Panc1 (cell line): ENCODE results near the gene NCKAP5. TPM values are rescaled to one million over a fixed set of nuclear protein-coding genes. Genes with fewer than 3 reads are reported as not detected.

Source experiments
- ATAC-seq: fragments of 200-7000 bp; cut with Tn5 transposase; 2 replicates; pipeline ENCODE4 v1.9.1; 2020; ENCODE audit warnings: mild to moderate bottlenecking, moderate library complexity
- BruUV-seq: library from RNA; stranded (reverse); fragments of 400-500 nt; replicated peaks from 2 replicates; lab custom pipeline; 2021; lab: Mats Ljungman, UMichigan
- CTCF ChIA-PET: fragments of 300-600 bp; sonication (Branson Sonifier 250); formaldehyde crosslinking; loops from one replicate; lab custom pipeline; 2022; ENCODE audit warnings: antibody characterized with exemption; lab: Charles Lee
- POLR2A ChIA-PET: fragments of 300-600 bp; sonication (Branson Sonifier 250); formaldehyde crosslinking; loops from one replicate; lab custom pipeline; 2022; ENCODE audit warnings: antibody characterized with exemption; lab: Charles Lee
- DNase-seq: peaks from one replicate; pipeline ENCODE4 v3.0.0-alpha.2; 2010; ENCODE audit warnings: low read depth, low spot score
- H3K27ac ChIP-seq: 2 replicates; pipeline ENCODE4 v1.5.1; 2011; ENCODE audit warnings: mild to moderate bottlenecking, low read length, inconsistent platforms
- H3K27me3 ChIP-seq: fragments of 200-500 bp; sonication (Bioruptor generic); 2 replicates; pipeline ENCODE4 v1.6.0; 2014; ENCODE audit warnings: low read length, inconsistent platforms; ENCODE audit not compliant: control insufficient read depth, insufficient read depth
- H3K36me3 ChIP-seq: fragments of 200-500 bp; sonication (Bioruptor generic); 2 replicates; pipeline ENCODE4 v1.5.1; 2014; ENCODE audit warnings: inconsistent platforms, mild to moderate bottlenecking, low read length, moderate library complexity; ENCODE audit not compliant: control insufficient read depth, insufficient read depth
- H3K4me1 ChIP-seq: 2 replicates; pipeline ENCODE4 v1.5.1; 2011; ENCODE audit warnings: inconsistent platforms, mild to moderate bottlenecking, low read length, moderate library complexity; ENCODE audit not compliant: control insufficient read depth, insufficient read depth
- H3K4me3 ChIP-seq, 2 experiments: 2 replicates each; pipeline ENCODE4 v1.5.1; 2011 to 2012; ENCODE audit warnings: low read depth in 2 of 2, low read length in 2 of 2, mild to moderate bottlenecking in 2 of 2, inconsistent platforms in 1 of 2, moderate library complexity in 1 of 2
- H3K9me3 ChIP-seq: fragments of 200-500 bp; sonication (Bioruptor generic); 2 replicates; pipeline ENCODE4 v1.5.1; 2014; ENCODE audit warnings: low read depth, mild to moderate bottlenecking, inconsistent platforms, low read length, moderate library complexity; ENCODE audit not compliant: control insufficient read depth, insufficient read depth
- POLR2AphosphoS5 ChIP-seq: IDR thresholded peaks from 2 replicates; pipeline ENCODE4 v1.6.1; 2012; ENCODE audit warnings: mild to moderate bottlenecking, low read depth, low read length, moderate library complexity
- SIN3A ChIP-seq: IDR thresholded peaks from 2 replicates; pipeline ENCODE4 v1.6.1; 2012; ENCODE audit warnings: low read depth, mild to moderate bottlenecking, low read length, moderate library complexity, borderline replicate concordance; ENCODE audit not compliant: insufficient read depth
- TCF7L2 ChIP-seq: IDR thresholded peaks from 2 replicates; pipeline ENCODE4 v1.6.1; 2011; ENCODE audit warnings: mild to moderate bottlenecking, low read depth, low read length, inconsistent platforms
- in situ Hi-C: cut with HindIII; loops from 2 replicates; pipeline ENCODE4 v1.10.0; 2016; ENCODE audit warnings: low sequenced_read_pairs, low pct_unique_long_range_greater_than_20kb
- intact Hi-C: fragments of 100-400 bp; cut with micrococcal nuclease; formaldehyde crosslinking; loops from one replicate; pipeline ENCODE4 v1.10.0; 2022; ENCODE audit not compliant: unreplicated experiment
- total RNA-seq: library from RNA; stranded (reverse); gene quantifications from one replicate; pipeline ENCODE4 v1.2.1, GENCODE V29; 2021; ENCODE audit not compliant: unreplicated experiment
- TF ChIP-seq, protein P1 (sequence below): fragments of 450-650 bp; IDR thresholded peaks from 2 replicates; pipeline ENCODE4 v1.5.1; 2017; ENCODE audit warnings: mild to moderate bottlenecking
- TF ChIP-seq, protein P2 (sequence below), 2 experiments: IDR thresholded peaks; 2 replicates each; pipeline ENCODE4 v1.6.1; 2011 to 2012; ENCODE audit warnings: low read depth in 2 of 2, control low read depth in 1 of 2, low read length in 1 of 2, mild to moderate bottlenecking in 1 of 2, moderate library complexity in 1 of 2; ENCODE audit not compliant: insufficient read depth in 1 of 2

NCKAP5 gene
- total RNA-seq, 1 experiment from 2014 or later = 0.10 TPM

DNA sequence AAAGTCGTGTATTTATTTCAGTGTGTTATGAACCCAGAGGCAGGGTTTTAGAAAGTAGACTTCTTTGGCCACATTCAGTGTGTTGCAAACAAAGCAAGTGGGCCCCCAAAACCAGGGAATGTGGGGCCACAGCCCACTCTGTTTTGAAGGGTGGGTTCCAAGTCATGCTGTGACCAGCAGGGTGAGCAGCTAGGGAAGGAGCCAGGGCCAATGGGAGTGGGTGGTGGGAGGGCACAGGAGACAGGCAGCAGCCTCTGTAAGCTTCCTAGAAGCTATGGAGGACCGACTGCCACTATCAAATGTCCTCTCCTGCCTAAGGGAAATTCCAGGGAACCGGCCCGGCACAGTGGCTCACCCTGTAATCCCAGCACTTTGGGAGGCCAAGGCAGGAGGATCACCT lies 847.9 kb downstream of the NCKAP5 start:
- no peak overlapping the region for H3K27ac ChIP-seq
- ATAC-seq (no peak), DNase-seq (no peak)
- no peaks in the 10 kb centered on the region for H3K36me3 ChIP-seq
- in situ Hi-C loops (no loop called here), intact Hi-C loops (no loop called here)
- no peak overlapping the region for H3K4me3 ChIP-seq
- no peaks in the 10 kb centered on the region for H3K4me1 ChIP-seq
- ChIA-PET CTCF (no interaction called here), POLR2A (no interaction called here)
- TF ChIP-seq POLR2AphosphoS5 (no peak), SIN3A (no peak), TCF7L2 (no peak)
- TF ChIP-seq, protein P1, sequence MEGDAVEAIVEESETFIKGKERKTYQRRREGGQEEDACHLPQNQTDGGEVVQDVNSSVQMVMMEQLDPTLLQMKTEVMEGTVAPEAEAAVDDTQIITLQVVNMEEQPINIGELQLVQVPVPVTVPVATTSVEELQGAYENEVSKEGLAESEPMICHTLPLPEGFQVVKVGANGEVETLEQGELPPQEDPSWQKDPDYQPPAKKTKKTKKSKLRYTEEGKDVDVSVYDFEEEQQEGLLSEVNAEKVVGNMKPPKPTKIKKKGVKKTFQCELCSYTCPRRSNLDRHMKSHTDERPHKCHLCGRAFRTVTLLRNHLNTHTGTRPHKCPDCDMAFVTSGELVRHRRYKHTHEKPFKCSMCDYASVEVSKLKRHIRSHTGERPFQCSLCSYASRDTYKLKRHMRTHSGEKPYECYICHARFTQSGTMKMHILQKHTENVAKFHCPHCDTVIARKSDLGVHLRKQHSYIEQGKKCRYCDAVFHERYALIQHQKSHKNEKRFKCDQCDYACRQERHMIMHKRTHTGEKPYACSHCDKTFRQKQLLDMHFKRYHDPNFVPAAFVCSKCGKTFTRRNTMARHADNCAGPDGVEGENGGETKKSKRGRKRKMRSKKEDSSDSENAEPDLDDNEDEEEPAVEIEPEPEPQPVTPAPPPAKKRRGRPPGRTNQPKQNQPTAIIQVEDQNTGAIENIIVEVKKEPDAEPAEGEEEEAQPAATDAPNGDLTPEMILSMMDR = no peak
- TF ChIP-seq, protein P2, sequence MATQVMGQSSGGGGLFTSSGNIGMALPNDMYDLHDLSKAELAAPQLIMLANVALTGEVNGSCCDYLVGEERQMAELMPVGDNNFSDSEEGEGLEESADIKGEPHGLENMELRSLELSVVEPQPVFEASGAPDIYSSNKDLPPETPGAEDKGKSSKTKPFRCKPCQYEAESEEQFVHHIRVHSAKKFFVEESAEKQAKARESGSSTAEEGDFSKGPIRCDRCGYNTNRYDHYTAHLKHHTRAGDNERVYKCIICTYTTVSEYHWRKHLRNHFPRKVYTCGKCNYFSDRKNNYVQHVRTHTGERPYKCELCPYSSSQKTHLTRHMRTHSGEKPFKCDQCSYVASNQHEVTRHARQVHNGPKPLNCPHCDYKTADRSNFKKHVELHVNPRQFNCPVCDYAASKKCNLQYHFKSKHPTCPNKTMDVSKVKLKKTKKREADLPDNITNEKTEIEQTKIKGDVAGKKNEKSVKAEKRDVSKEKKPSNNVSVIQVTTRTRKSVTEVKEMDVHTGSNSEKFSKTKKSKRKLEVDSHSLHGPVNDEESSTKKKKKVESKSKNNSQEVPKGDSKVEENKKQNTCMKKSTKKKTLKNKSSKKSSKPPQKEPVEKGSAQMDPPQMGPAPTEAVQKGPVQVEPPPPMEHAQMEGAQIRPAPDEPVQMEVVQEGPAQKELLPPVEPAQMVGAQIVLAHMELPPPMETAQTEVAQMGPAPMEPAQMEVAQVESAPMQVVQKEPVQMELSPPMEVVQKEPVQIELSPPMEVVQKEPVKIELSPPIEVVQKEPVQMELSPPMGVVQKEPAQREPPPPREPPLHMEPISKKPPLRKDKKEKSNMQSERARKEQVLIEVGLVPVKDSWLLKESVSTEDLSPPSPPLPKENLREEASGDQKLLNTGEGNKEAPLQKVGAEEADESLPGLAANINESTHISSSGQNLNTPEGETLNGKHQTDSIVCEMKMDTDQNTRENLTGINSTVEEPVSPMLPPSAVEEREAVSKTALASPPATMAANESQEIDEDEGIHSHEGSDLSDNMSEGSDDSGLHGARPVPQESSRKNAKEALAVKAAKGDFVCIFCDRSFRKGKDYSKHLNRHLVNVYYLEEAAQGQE (IDR thresholded peaks at IDR 0.05; ENCODE audit: insufficient read depth in 1 of 2, low read depth in 2 of 2, low read length in 1 of 2) = no peak
- H3K9me3 ChIP-seq = no peaks in the 10 kb centered on the region
- no TSS peak for BruUV-seq
- peaks cover 3% of the 10 kb centered on the region for H3K27me3 ChIP-seq

GRCh38 chr2:132719480-132719879 lies 848.8 kb downstream of the NCKAP5 start:
- CTCF ChIA-PET = no interaction called here
- no peak overlapping the region for H3K4me3 ChIP-seq
- in situ Hi-C loops (no loop called here), intact Hi-C loops (no loop called here)
- DNase-seq = no peak
- H3K9me3 ChIP-seq = no peaks in the 10 kb centered on the region
- no peak overlapping the region for H3K27ac ChIP-seq
- peaks cover 6% of the 10 kb centered on the region; the same call in 1 of the 2 replicates for H3K27me3 ChIP-seq
- POLR2A ChIA-PET = no interaction called here
- no TSS peak for BruUV-seq
- TF ChIP-seq, protein P2 (IDR thresholded peaks at IDR 0.05; ENCODE audit: insufficient read depth in 1 of 2, low read depth in 2 of 2, low read length in 1 of 2) = no peak
- TF ChIP-seq TCF7L2 (no peak), SIN3A (no peak), POLR2AphosphoS5 (no peak)
- TF ChIP-seq, protein P1 = no peak
- ATAC-seq = no peak
- no peaks in the 10 kb centered on the region for H3K4me1 ChIP-seq
- no peaks in the 10 kb centered on the region for H3K36me3 ChIP-seq
